H9 (cell line): ENCODE results near the gene CA11. TPM values are rescaled to one million over a fixed set of nuclear protein-coding genes. Genes with fewer than 3 reads are reported as not detected.

Experiments used
- DNase-seq: peaks from one replicate; pipeline ENCODE4 v3.0.0-alpha.2; 2017
- H2AFZ ChIP-seq: one replicate; pipeline ENCODE4 v1.6.1; 2013; ENCODE audit warnings: mild to moderate bottlenecking, low read length, control low read depth, moderate library complexity
- H2AK5ac ChIP-seq: 2 replicates; pipeline ENCODE4 v1.6.1; 2013; ENCODE audit warnings: low read length, control low read depth, mixed read lengths; ENCODE audit not compliant: insufficient read length
- H2BK120ac ChIP-seq: one replicate; pipeline ENCODE4 v1.6.1; 2013; ENCODE audit warnings: low read depth, mild to moderate bottlenecking, low read length, control low read depth, inconsistent platforms; ENCODE audit not compliant: poor library complexity, severe bottlenecking
- H2BK12ac ChIP-seq: 2 replicates; pipeline ENCODE4 v1.6.1; 2013; ENCODE audit warnings: low read length, control low read depth, mixed read lengths, low read depth; ENCODE audit not compliant: insufficient read length
- H2BK15ac ChIP-seq: 2 replicates; pipeline ENCODE4 v1.6.1; 2013; ENCODE audit warnings: low read depth, low read length, control low read depth
- H2BK20ac ChIP-seq: one replicate; pipeline ENCODE4 v1.6.1; 2013; ENCODE audit warnings: low read depth, mild to moderate bottlenecking, low read length, control low read depth, inconsistent platforms; ENCODE audit not compliant: poor library complexity, severe bottlenecking
- H2BK5ac ChIP-seq: 2 replicates; pipeline ENCODE4 v1.6.1; 2013; ENCODE audit warnings: low read length, control low read depth, mixed read lengths; ENCODE audit not compliant: insufficient read length
- H3K14ac ChIP-seq: 2 replicates; pipeline ENCODE4 v1.6.1; 2013; ENCODE audit warnings: low read length, control low read depth; ENCODE audit not compliant: insufficient read depth
- H3K18ac ChIP-seq: 2 replicates; pipeline ENCODE4 v1.6.1; 2013; ENCODE audit warnings: low read depth, mild to moderate bottlenecking, mixed read lengths, low read length, control low read depth; ENCODE audit not compliant: insufficient read length
- H3K23ac ChIP-seq: 2 replicates; pipeline ENCODE4 v1.6.1; 2013; ENCODE audit warnings: low read length, control low read depth, mixed read lengths, low read depth; ENCODE audit not compliant: insufficient read length
- H3K23me2 ChIP-seq: 2 replicates; pipeline ENCODE4 v1.6.1; 2013; ENCODE audit warnings: low read depth, mild to moderate bottlenecking, mixed read lengths, low read length, control low read depth; ENCODE audit not compliant: insufficient read length, poor library complexity, severe bottlenecking
- H3K27ac ChIP-seq: 2 replicates; pipeline ENCODE4 v1.5.1; 2013; ENCODE audit warnings: low read length, control low read depth, mixed read lengths, low read depth; ENCODE audit not compliant: insufficient read length
- H3K27me3 ChIP-seq: 2 replicates; pipeline ENCODE4 v1.6.1; 2013; ENCODE audit warnings: low read length, control low read depth, inconsistent platforms; ENCODE audit not compliant: insufficient read depth
- H3K4ac ChIP-seq: 2 replicates; pipeline ENCODE4 v1.6.1; 2013; ENCODE audit warnings: low read depth, mild to moderate bottlenecking, control low read depth, inconsistent platforms, low read length, moderate library complexity
- H3K4me1 ChIP-seq: 2 replicates; pipeline ENCODE4 v1.6.1; 2013; ENCODE audit warnings: low read length, control low read depth, inconsistent platforms; ENCODE audit not compliant: insufficient read depth
- H3K4me2 ChIP-seq: 2 replicates; pipeline ENCODE4 v1.6.1; 2013; ENCODE audit warnings: low read length, control low read depth, mixed read lengths; ENCODE audit not compliant: insufficient read length, insufficient read depth
- H3K56ac ChIP-seq: 2 replicates; pipeline ENCODE4 v1.6.1; 2013; ENCODE audit warnings: low read depth, mild to moderate bottlenecking, mixed read lengths, low read length, control low read depth; ENCODE audit not compliant: insufficient read length
- H3K79me1 ChIP-seq: 2 replicates; pipeline ENCODE4 v1.6.1; 2013; ENCODE audit warnings: low read depth, mild to moderate bottlenecking, moderate library complexity, low read length, control low read depth, inconsistent platforms; ENCODE audit not compliant: insufficient read depth, poor library complexity, severe bottlenecking
- H3K79me2 ChIP-seq: 2 replicates; pipeline ENCODE4 v1.6.1; 2013; ENCODE audit warnings: low read length, control low read depth, inconsistent platforms; ENCODE audit not compliant: insufficient read depth
- H3K9ac ChIP-seq: 2 replicates; pipeline ENCODE4 v1.6.1; 2013; ENCODE audit warnings: low read length, control low read depth, mixed read lengths; ENCODE audit not compliant: insufficient read length; ENCODE audit errors: extremely low read depth
- H3K9me3 ChIP-seq: one replicate; pipeline ENCODE4 v1.6.1; 2013; ENCODE audit warnings: low read depth, low read length, inconsistent platforms; ENCODE audit not compliant: control insufficient read depth
- H3T11ph ChIP-seq: one replicate; pipeline ENCODE4 v1.6.1; 2013; ENCODE audit warnings: mild to moderate bottlenecking, low read length, control low read depth, inconsistent platforms
- H4K20me1 ChIP-seq: one replicate; pipeline ENCODE4 v1.6.1; 2013; ENCODE audit not compliant: control insufficient read depth, insufficient read length, insufficient read depth
- H4K5ac ChIP-seq: 2 replicates; pipeline ENCODE4 v1.6.1; 2013; ENCODE audit warnings: low read depth, mild to moderate bottlenecking, mixed read lengths, low read length, control low read depth; ENCODE audit not compliant: insufficient read length
- H4K8ac ChIP-seq: replicated peaks from 2 replicates; pipeline ENCODE4 v1.6.1; 2013; ENCODE audit warnings: low read length, control low read depth, mixed read lengths, low read depth; ENCODE audit not compliant: insufficient read length
- H4K91ac ChIP-seq: 2 replicates; pipeline ENCODE4 v1.6.1; 2013; ENCODE audit warnings: low read depth, mild to moderate bottlenecking, moderate library complexity, mixed read lengths, low read length, control low read depth; ENCODE audit not compliant: insufficient read length
- H3K27ac Mint-ChIP-seq, 3 experiments: 2 replicates in 2 of 3; 3 replicates in 1 of 3; pipeline ENCODE4 v1.8.0; 2020 to 2021; ENCODE audit warnings: mixed read lengths in 3 of 3, mild to moderate bottlenecking in 1 of 3, moderate library complexity in 1 of 3
- H3K27me3 Mint-ChIP-seq: 2 replicates; pipeline ENCODE4 v1.8.0; 2021; ENCODE audit warnings: low read depth, mild to moderate bottlenecking, moderate library complexity, mixed read lengths
- H3K36me3 Mint-ChIP-seq, 3 experiments: 2 replicates in 2 of 3; 3 replicates in 1 of 3; pipeline ENCODE4 v1.8.0; 2020 to 2021; ENCODE audit warnings: low read depth in 3 of 3, mixed read lengths in 3 of 3; ENCODE audit not compliant: insufficient read depth in 1 of 3
- H3K4me1 Mint-ChIP-seq, 2 experiments: 2 replicates each; pipeline ENCODE4 v1.8.0; 2020; ENCODE audit warnings: mixed read lengths in 2 of 2
- H3K4me3 Mint-ChIP-seq, 2 experiments: 2 replicates in 1 of 2; 3 replicates in 1 of 2; pipeline ENCODE4 v1.8.0; 2020 to 2021; ENCODE audit warnings: mild to moderate bottlenecking in 2 of 2, mixed read lengths in 2 of 2, moderate library complexity in 1 of 2
- H3K9me3 Mint-ChIP-seq, 2 experiments: 2 replicates in 1 of 2; 3 replicates in 1 of 2; pipeline ENCODE4 v1.8.0; 2020; ENCODE audit warnings: mild to moderate bottlenecking in 2 of 2, mixed read lengths in 2 of 2, moderate library complexity in 1 of 2
- CTCF ChIP-seq: fragments of 200-600 bp; sonication (generic); conservative IDR thresholded peaks from 3 replicates; pipeline ENCODE4 v1.8.0; 2021; ENCODE audit warnings: antibody characterized with exemption, mild to moderate bottlenecking
- WGBS: extraction: QIAGEN DNeasy Blood & Tissue Kit; methylation state at CpG from one replicate; pipeline ENCODE4 v1.1.7; 2013; ENCODE audit warnings: missing lambda C conversion rate, low lambda C conversion rate, mixed read lengths; ENCODE audit not compliant: insufficient read length; ENCODE audit errors: extremely low coverage; 5-methylcytosine and 5-hydroxymethylcytosine counted together
- total RNA-seq: library from RNA; stranded (reverse); gene quantifications from 2 replicates; pipeline ENCODE4 v1.2.1, GENCODE V29; 2021

Gene CA11
- total RNA-seq, 1 experiment from 2014 or later, result 107 TPM

GRCh38 chr19:48613852-48614435 is 32.0 kb downstream of the CA11 start:
- H3K27me3 Mint-ChIP-seq, result no peaks in the 10 kb centered on the region; the same call in 1 of the 2 replicates
- H3K14ac ChIP-seq, result peak overlapping the region; percentile 44; the same call in 1 of the 2 replicates
- no peak overlapping the region for H2BK5ac ChIP-seq
- H4K5ac ChIP-seq, result no peak overlapping the region
- no CpG with 5 or more reads among the region's 13 CpGs for WGBS
- H2BK15ac ChIP-seq, result no peak overlapping the region
- H3K4me1 ChIP-seq, result peaks cover 3% of the 10 kb centered on the region; the same call in 1 of the 2 replicates
- peak overlapping the region; percentile 42 to 68; a peak in 3 of 5 replicates for H3K4me3 Mint-ChIP-seq
- no peak overlapping the region for H2BK20ac ChIP-seq
- H3K18ac ChIP-seq, result no peak overlapping the region
- H3K36me3 Mint-ChIP-seq, result peaks cover 36 to 56% (median 50%) of the 10 kb centered on the region in 3 experiments
- peak overlapping the region; percentile 96 to 98 (median 97) for H3K27ac Mint-ChIP-seq
- H3K79me1 ChIP-seq, result peaks cover 4% of the 10 kb centered on the region
- no peaks in the 10 kb centered on the region for H3K9me3 ChIP-seq
- no peak for DNase-seq
- peak overlapping the region; percentile 5 for H3K9ac ChIP-seq
- H3K4ac ChIP-seq, result no peak overlapping the region
- no peak overlapping the region for H3K4me2 ChIP-seq
- H2AFZ ChIP-seq, result no peak overlapping the region
- no peaks in the 10 kb centered on the region; a peak in 1 of 5 replicates for H3K9me3 Mint-ChIP-seq
- H3K4me1 Mint-ChIP-seq, result peaks cover 30 to 46% of the 10 kb centered on the region in 2 experiments
- H3K23ac ChIP-seq, result no peak overlapping the region
- no peaks in the 10 kb centered on the region for H4K20me1 ChIP-seq
- no peak overlapping the region for H4K91ac ChIP-seq
- no peak overlapping the region for H3K56ac ChIP-seq
- H4K8ac ChIP-seq, result no peak overlapping the region
- H2BK12ac ChIP-seq, result no peak overlapping the region
- H3K23me2 ChIP-seq, result peaks cover 5% of the 10 kb centered on the region
- no peaks in the 10 kb centered on the region for H3K27me3 ChIP-seq
- H3K27ac ChIP-seq, result no peak overlapping the region
- no peak overlapping the region for H2BK120ac ChIP-seq
- H2AK5ac ChIP-seq, result no peak overlapping the region
- no peak overlapping the region for H3T11ph ChIP-seq
- TF ChIP-seq CTCF, result no peak
- H3K79me2 ChIP-seq, result peaks cover 18% of the 10 kb centered on the region
